Adipocyte (in vitro differentiated cells): ENCODE data around the gene KRT79.

Experiments
- DNase-seq: peaks from one replicate; pipeline ENCODE4 v3.0.0-alpha.2; 2015; ENCODE audit warnings: low read depth
- H3K27me3 ChIP-seq: replicated peaks from 2 replicates; pipeline ENCODE4 v1.7.0; 2013; ENCODE audit warnings: mild to moderate bottlenecking, low read length, moderate library complexity; ENCODE audit not compliant: control insufficient read depth, insufficient read depth
- H3K36me3 ChIP-seq: 2 replicates; pipeline ENCODE4 v1.7.0; 2013; ENCODE audit warnings: low read length, mild to moderate bottlenecking, moderate library complexity; ENCODE audit not compliant: control insufficient read depth, insufficient read depth, severe bottlenecking
- H3K4me1 ChIP-seq: 2 replicates; pipeline ENCODE4 v1.7.0; 2013; ENCODE audit warnings: mild to moderate bottlenecking, low read length, moderate library complexity; ENCODE audit not compliant: control insufficient read depth, insufficient read depth
- H3K4me3 ChIP-seq: 2 replicates; pipeline ENCODE4 v1.7.0; 2013; ENCODE audit warnings: mild to moderate bottlenecking, low read length, moderate library complexity
- H3K9ac ChIP-seq: 2 replicates; pipeline ENCODE4 v1.7.0; 2013; ENCODE audit warnings: mild to moderate bottlenecking, low read length, moderate library complexity
- H3K9me3 ChIP-seq: 2 replicates; pipeline ENCODE4 v1.7.0; 2013; ENCODE audit warnings: mild to moderate bottlenecking, low read length, moderate library complexity; ENCODE audit not compliant: control insufficient read depth

The KRT79 gene

GRCh38 chr12:52777566-52777965 lies 56.5 kb downstream of the KRT79 start:
- Histone ChIP-seq H3K36me3 (no peaks in the 10 kb centered on the region), H3K9ac (no peak overlapping the region), H3K27me3 (peaks cover 75% of the 10 kb centered on the region), H3K4me1 (no peaks in the 10 kb centered on the region), H3K4me3 (no peak overlapping the region), H3K9me3 (no peaks in the 10 kb centered on the region)
- DNase-seq = no peak

GRCh38 chr12:52776913-52777395 lies 57.2 kb downstream of the KRT79 start, which contains the start of gene KRT76:
Gene KRT76, minus strand, starts transcription at chr12:52777345. Its CDS starts 54 bp downstream, at chr12:52777291.
- H3K4me1 ChIP-seq = no peaks in the 10 kb centered on the region
- H3K9ac ChIP-seq = no peak within 1 kb of the TSS
- H3K9me3 ChIP-seq = no peaks in the 10 kb centered on the region
- H3K27me3 ChIP-seq = peaks cover 71% of the 10 kb centered on the region
- H3K4me3 ChIP-seq = no peak within 1 kb of the TSS
- H3K36me3 ChIP-seq = no peaks in the 10 kb centered on the region
- DNase-seq = no peak

GRCh38 chr12:52776435-52776834 lies 57.7 kb downstream of the KRT79 start:
- Histone ChIP-seq H3K27me3 (peaks cover 67% of the 10 kb centered on the region), H3K9ac (no peak overlapping the region), H3K4me3 (no peak overlapping the region), H3K36me3 (no peaks in the 10 kb centered on the region), H3K4me1 (no peaks in the 10 kb centered on the region), H3K9me3 (no peaks in the 10 kb centered on the region)
- DNase-seq = no peak

GRCh38 chr12:52774629-52775250 lies 59.4 kb downstream of the KRT79 start:
- no peak overlapping the region for H3K9ac ChIP-seq
- H3K9me3 ChIP-seq = no peaks in the 10 kb centered on the region

GRCh38 chr12:52772772-52773171 lies 61.3 kb downstream of the KRT79 start:
- peaks cover 43% of the 10 kb centered on the region for H3K27me3 ChIP-seq
- H3K4me1 ChIP-seq = no peaks in the 10 kb centered on the region
- H3K36me3 ChIP-seq = no peaks in the 10 kb centered on the region
- no peak overlapping the region for H3K4me3 ChIP-seq
- no peak for DNase-seq
- no peaks in the 10 kb centered on the region for H3K9me3 ChIP-seq
- H3K9ac ChIP-seq = no peak overlapping the region

More at GRCh38 chr12:52774629-52775250, 59.4 kb downstream of the KRT79 start:
- DNase-seq = no peak
- H3K4me1 ChIP-seq = no peaks in the 10 kb centered on the region
- no peaks in the 10 kb centered on the region for H3K36me3 ChIP-seq
- peaks cover 53% of the 10 kb centered on the region for H3K27me3 ChIP-seq
- no peak overlapping the region for H3K4me3 ChIP-seq

GRCh38 chr12:52772188-52772587 lies 61.9 kb downstream of the KRT79 start:
- no peak for DNase-seq
- Histone ChIP-seq H3K9me3 (no peaks in the 10 kb centered on the region), H3K9ac (no peak overlapping the region), H3K4me3 (no peak overlapping the region), H3K27me3 (peaks cover 42% of the 10 kb centered on the region), H3K4me1 (no peaks in the 10 kb centered on the region), H3K36me3 (no peaks in the 10 kb centered on the region)

- H3K27me3 ChIP-seq = peaks cover 45% of the 10 kb centered on the region
- no peak overlapping the region for H3K9ac ChIP-seq
- H3K9me3 ChIP-seq = no peaks in the 10 kb centered on the region
- H3K4me3 ChIP-seq = no peak overlapping the region
- H3K4me1 ChIP-seq = no peaks in the 10 kb centered on the region
- no peak for DNase-seq
- H3K36me3 ChIP-seq = no peaks in the 10 kb centered on the region
Measured at GRCh38 chr12:52771505-52771904, 62.6 kb downstream of the KRT79 start.
